HG03354 (cell line): ENCODE measurements around the gene UFM1.

ENCODE experiments used
- ATAC-seq: cut with Tn5 transposase; IDR thresholded peaks from one replicate; pipeline ENCODE4 v1.9.1; 2021; ENCODE audit warnings: mild to moderate bottlenecking; ENCODE audit not compliant: unreplicated experiment, poor library complexity, severe bottlenecking

Gene UFM1

GRCh38 chr13:38409771-38410170 is 60.1 kb downstream of the UFM1 start:
- ATAC-seq, result no peak

- ATAC-seq, result no peak
Observed at GRCh38 chr13:38412266-38412665, 62.6 kb downstream of the UFM1 start.
